ENCODE results near the gene LCK. TPM values are rescaled to one million over a fixed set of nuclear protein-coding genes. Genes with fewer than 3 reads are reported as not detected.

The LCK gene
- total and polyA plus RNA-seq, 2 of the 8 experiments (the other 6 are each of a cell fraction or from before 2014, with no cell fraction given), result 75.3 to 122 TPM

DNA sequence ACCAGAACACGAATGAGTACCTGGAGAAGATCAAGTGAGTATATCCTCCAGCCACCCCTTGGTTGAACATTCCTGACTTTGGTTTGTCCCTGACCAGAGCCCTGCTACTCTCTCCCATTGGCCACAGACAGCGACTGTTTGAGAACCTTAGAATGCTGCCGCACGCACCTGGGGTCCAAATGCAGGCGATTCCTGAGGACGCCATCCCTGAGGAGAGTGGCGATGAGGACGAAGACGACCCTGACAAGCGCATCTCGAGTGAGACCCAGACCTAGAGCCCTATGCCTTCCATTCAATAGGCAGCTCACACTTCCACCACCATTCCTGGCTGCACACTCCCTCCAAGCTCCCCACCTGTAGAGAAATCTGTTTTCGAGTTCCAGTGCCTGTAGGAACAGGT, 80.5 kb downstream of the LCK start:
- Histone ChIP-seq H3K18ac (ENCODE audit: extremely low read depth, low read length) (no peak overlapping the region), H3K56ac (replicated peaks; ENCODE audit: insufficient read length, low read depth, low read length) (no peak overlapping the region), H4K20me1 (replicated peaks in 1 of 2; ENCODE audit: control insufficient read depth in 1 of 2, insufficient read depth in 2 of 2, low read length in 2 of 2) (peaks cover 9 to 20% of the 10 kb centered on the region in 2 experiments), H3K4me2 (ENCODE audit: insufficient read depth in 1 of 2, low read depth in 2 of 2, low read length in 2 of 2) (no peak overlapping the region), H4K5ac (ENCODE audit: insufficient read length, low read depth, low read length) (no peak overlapping the region), H2BK20ac (ENCODE audit: low read length) (no peak overlapping the region), H3K27ac (ENCODE audit: low read depth, low read length) (no peak overlapping the region), H3K4me1 (replicated peaks in 1 of 4; ENCODE audit: control insufficient read depth in 3 of 4, insufficient read depth in 4 of 4, low read length in 3 of 4) (peaks cover 5 to 24% (median 16%) of the 10 kb centered on the region in 4 experiments), H2BK120ac (replicated peaks; ENCODE audit: low read depth, low read length) (no peak overlapping the region), H4K91ac (replicated peaks; ENCODE audit: insufficient read length, low read length) (no peak overlapping the region), H3K9ac (replicated peaks in 1 of 4; ENCODE audit: extremely low read depth in 1 of 4, low read depth in 3 of 4, low read length in 3 of 4) (no peak overlapping the region), H2BK12ac (ENCODE audit: low read depth, low read length) (no peak overlapping the region), H3K79me1 (ENCODE audit: low read depth, low read length) (peaks cover 2% of the 10 kb centered on the region; the same call in 1 of the 2 replicates), H2AFZ (ENCODE audit: low read length) (no peak overlapping the region), H3K36me3 (ENCODE audit: control insufficient read depth in 2 of 4, insufficient read depth in 4 of 4, low read length in 3 of 4) (peaks cover 24 to 79% (median 36%) of the 10 kb centered on the region in 4 experiments; a peak in 7 of 8 replicates), H2BK5ac (ENCODE audit: low read depth, low read length) (0 out of 2 replicates have a peak overlapping the region, but pooled peaks have one; percentile 31), H3K27me3 (replicated peaks in 1 of 4; ENCODE audit: control insufficient read depth in 3 of 4, extremely low read depth in 1 of 4, insufficient read depth in 3 of 4, low read length in 3 of 4) (peaks cover 0 to 1% (median 0%) of the 10 kb centered on the region in 4 experiments; a peak in 3 of 7 replicates), H3K9me3 (ENCODE audit: insufficient read depth in 2 of 2, low read depth in 1 of 2, low read length in 1 of 2) (no peaks in the 10 kb centered on the region), H3K14ac (ENCODE audit: insufficient read length) (no peak overlapping the region), H3K4me3 (ENCODE audit: extremely low read depth in 1 of 4, insufficient read depth in 2 of 4, low read depth in 3 of 4, low read length in 4 of 4) (no peak overlapping the region), H3K79me2 (ENCODE audit: control insufficient read depth in 1 of 2, insufficient read depth in 2 of 2, low read length in 2 of 2) (peaks cover 4 to 21% of the 10 kb centered on the region in 2 experiments; a peak in 3 of 4 replicates), H2BK15ac (ENCODE audit: low read length) (no peak overlapping the region), H4K8ac (ENCODE audit: extremely low read depth, insufficient read depth, low read length) (no peak overlapping the region), H2AK5ac (ENCODE audit: low read depth, low read length) (no peak overlapping the region), H3K23me2 (ENCODE audit: low read depth, low read length) (peaks cover 10% of the 10 kb centered on the region; the same call in 1 of the 2 replicates), H3K23ac (ENCODE audit: insufficient read length) (no peak overlapping the region), H3K4ac (replicated peaks; ENCODE audit: insufficient read length, low read depth, low read length) (no peak overlapping the region)
- CTCF ChIA-PET (ENCODE audit: partially characterized antibody), result interaction anchor here (1.0 to 3.6 kb wide), 6 partner anchors 9 to 130 kb away, joined by 3 to 14 read pairs (median 4); no protein-coding TSS in a partner anchor
- DNase-seq (ENCODE audit: low read depth in 1 of 2, low spot score in 2 of 2) (no peak), FAIRE-seq (no peak)
- 94% methylated on average over 12 of the region's 12 CpGs; no CpG with 5 or more reads in 1 of the 2 experiments for WGBS, 2 experiments (ENCODE audit: extremely low coverage in 1 of 2, insufficient coverage in 1 of 2, insufficient read length in 1 of 2, insufficient replicate concordance in 2 of 2, low coverage in 1 of 2, low lambda C conversion rate in 2 of 2, missing lambda C conversion rate in 1 of 2)
- TF ChIP-seq TBP (IDR thresholded peaks at IDR 0.05; ENCODE audit: low read depth, low read length), result no peak
- TF ChIP-seq POLR2AphosphoS5 (IDR thresholded peaks at IDR 0.05; ENCODE audit: low read depth, low read length), result peak; percentile 75; the same call in 1 of the 2 replicates
- no peak for TF ChIP-seq KDM4A (IDR thresholded peaks at IDR 0.05; ENCODE audit: low read depth, low read length, severe bottlenecking)
- POLR2A ChIA-PET (ENCODE audit: partially characterized antibody), result interaction anchor here (0.8 to 13.4 kb wide), 28 partner anchors 10 to 248 kb away, joined by 3 to 321 read pairs (median 4); partner anchors contain the start of genes BSDC1, CCDC28B, FAM167B and FAM229A
